ENCODE data around the gene LYPD5.
"Not testable (repeated sequence)": the region's sequence is repeated elsewhere in the genome, so short reads cannot be mapped to it uniquely, and the experiment has no call there.

The LYPD5 gene

GRCh38 chr19:43806848-43807247 lies 4.6 kb upstream of the LYPD5 start:
- DNase-seq (ENCODE audit: low read depth in 2 of 3, low spot score in 2 of 3), result no peak

GRCh38 chr19:43806401-43806800 lies 4.2 kb upstream of the LYPD5 start:
- DNase-seq (ENCODE audit: low read depth in 2 of 3, low spot score in 2 of 3), result not testable (repeated sequence)

DNA sequence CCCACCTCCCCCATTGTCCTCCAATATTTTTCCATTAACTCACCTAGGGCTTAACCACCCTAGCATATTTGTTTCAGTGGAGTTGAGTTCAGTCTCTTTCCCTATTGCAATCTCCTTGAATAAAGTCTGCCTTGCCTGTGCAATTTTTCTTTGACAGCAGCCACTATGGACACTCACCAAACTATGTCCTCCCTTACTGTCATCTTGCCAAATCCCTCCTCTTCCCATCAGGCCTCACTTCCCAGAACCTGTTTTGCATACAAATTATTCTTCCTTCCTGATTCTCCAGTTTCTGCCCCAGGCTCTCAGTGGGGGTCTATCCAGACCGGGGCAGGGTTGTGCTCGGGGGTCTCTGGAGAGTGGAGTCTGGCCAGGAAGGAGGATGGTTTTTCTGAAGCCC lies 2.2 kb upstream of the LYPD5 start:
- no peak for DNase-seq (ENCODE audit: low read depth in 2 of 3, low spot score in 2 of 3)

DNA sequence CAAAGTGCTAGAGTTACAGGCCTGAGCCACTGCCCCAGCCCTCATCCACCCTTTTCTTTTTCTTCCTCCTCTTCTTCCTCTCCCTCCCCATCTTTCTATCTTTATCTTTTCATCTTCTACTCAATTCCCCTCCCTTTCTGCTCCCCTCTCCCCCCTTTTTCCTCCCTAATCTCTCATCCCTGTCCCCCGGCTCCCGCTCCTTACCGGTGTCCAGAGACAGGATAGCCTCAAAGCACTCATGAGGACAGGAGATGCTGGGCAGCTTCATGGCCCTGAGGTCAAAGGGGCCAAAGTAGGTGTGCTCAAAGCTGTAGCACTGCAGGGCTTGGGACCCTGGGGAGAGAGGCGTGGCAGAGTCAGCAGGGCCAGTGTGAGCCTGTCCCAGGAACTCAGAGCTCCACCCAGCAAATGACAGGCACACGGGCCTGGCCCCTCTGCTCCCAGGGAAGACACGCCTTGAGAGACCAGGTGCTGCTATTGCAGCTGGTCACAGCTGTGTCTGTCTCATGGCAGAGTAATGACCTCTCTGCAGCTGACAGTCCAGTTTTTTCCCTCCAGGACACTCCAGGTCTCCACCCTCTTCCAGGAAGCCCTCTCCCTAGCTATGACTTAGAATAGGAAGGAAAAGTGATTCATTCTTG lies 2.6 kb downstream of the LYPD5 start:
- DNase-seq (ENCODE audit: low read depth in 2 of 3, low spot score in 2 of 3), result no peak

- DNase-seq (ENCODE audit: low read depth in 2 of 3, low spot score in 2 of 3), result peak in 1 of 3 experiments; percentile 46
Measured at GRCh38 chr19:43798546-43799409, 3.5 kb downstream of the LYPD5 start.

DNA sequence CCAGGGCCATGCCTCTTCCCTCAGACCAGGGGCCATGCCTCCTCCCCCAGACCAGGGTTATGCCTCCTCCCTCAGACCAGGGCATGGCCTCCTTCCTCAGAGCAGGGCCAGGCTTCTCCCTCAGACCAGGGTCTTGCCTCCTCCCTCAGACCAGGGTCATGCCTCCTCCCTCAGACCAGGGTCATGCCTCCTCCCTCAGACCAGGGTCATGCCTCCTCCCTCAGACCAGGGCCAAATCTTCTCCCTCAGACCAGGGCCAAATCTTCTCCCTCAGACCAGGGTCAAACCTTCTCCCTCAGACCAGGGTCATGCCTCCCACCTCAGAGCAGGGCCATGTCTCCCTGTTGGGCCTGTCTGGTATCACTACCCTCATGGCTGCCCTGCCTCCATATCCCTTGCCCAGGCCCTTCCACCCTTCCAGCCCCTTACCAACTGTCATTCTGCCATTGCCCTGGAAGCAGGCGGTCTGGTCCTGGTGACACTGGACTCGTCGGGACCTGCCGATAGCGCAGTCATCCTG lies 4.2 kb downstream of the LYPD5 start:
- no peak for DNase-seq (ENCODE audit: low read depth in 2 of 3, low spot score in 2 of 3)

DNA sequence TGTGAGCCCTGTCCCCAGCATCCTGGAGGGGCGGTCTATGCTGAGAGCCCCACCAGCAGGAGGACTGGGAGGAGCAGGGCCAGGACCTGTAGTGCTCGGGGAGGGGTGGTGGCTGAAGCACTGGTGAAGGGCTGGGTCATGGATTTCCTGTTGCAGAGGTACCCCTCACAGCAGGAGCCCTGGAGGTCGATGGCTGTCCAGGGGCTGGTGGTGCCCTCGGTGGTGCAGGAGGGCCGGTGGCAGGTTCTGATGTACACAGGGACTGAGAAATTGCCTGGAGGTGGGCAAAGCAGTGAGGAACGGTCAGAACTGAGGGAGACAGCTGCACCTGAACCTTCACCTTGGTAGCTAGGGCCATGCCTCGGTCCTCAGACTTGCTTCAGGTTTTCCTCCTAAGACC lies 4.7 kb downstream of the LYPD5 start:
- DNase-seq (ENCODE audit: low read depth in 2 of 3, low spot score in 2 of 3), result no peak

DNA sequence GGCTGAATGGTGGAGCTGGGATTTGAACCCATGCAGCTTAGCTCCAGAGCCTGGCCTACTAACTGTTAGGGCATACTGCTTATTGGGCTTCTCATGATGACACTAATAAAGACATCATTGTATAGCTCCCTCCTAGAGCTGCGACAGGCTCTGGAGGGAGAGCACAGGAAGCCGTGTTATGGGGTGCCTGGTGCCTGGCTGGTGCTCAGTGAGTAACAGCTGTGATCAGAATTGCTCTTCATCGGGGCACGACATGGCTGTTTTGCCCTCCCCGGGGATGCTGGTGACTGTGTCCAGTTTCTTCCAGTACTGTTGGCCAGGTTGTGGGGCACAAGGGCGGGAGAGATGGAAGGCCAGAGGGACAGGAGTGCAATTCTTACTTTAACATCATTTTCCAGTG lies 5.1 kb downstream of the LYPD5 start:
- DNase-seq (ENCODE audit: low read depth in 2 of 3, low spot score in 2 of 3), result no peak

- DNase-seq (ENCODE audit: low read depth in 2 of 3, low spot score in 2 of 3), result no peak
Measured at GRCh38 chr19:43790587-43790986, 11.7 kb downstream of the LYPD5 start.

- DNase-seq (ENCODE audit: low read depth in 2 of 3, low spot score in 2 of 3), result no peak
Measured at GRCh38 chr19:43789029-43789428, 13.2 kb downstream of the LYPD5 start.

DNA sequence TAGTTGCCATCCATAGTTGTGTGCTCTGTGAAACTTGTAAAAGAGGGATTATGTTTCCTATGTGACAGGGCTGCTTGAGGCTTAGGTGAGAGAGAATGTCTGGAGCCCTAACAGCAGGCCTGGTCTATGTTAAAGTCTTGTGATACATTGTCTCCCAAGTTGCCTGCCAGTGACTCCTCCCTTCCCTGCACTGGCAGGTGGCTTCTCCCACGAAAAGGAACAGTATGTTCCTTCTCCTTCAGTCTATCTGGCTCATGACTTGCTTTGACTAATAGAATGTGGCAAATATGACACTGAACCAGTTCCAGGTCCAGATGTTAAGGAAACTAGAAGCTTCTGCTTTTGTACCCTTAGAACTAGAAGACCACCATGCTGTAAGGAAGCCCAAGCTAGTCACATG lies 15.6 kb downstream of the LYPD5 start:
- DNase-seq (ENCODE audit: low read depth in 2 of 3, low spot score in 2 of 3), result no peak

DNA sequence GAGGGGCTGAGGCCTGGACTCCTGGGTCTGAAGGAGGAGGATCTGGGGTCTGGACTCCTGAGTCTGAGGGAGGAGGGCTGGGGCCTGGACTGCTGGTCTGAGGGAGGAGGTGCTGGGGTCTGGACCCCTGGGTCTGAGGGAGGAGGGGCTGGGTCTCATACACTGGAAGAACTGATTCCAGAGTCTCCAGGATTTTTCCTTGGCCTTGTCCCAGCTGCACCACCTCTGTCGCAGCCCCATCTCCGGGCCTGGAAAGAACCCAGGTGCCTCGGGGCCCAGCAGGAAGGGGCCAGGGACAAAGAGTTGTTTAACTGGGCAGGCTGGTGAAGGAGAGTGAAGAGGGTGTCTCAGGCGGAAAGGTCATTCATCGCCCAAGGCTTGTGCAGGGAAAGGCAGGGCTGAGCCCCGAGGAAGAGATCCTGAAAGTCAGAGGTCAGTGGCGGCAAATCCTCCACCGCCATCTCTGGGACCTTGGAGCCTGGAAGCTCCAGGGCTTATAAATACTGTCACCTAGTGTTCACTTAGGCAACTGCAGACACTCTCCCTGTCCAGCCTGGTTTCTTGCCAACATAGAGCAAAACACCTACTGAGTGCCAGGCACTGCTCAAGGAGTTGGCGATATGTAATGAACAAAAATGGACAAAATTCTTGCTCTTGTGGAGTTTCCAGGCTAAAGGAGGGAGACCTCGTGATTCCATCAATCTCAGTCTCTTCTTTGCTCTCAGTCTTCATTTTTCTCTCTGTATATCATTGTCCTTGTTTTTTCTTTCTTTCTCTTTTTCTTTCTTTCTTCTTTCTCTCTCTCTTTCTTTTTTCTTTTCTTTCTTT lies 17.1 kb downstream of the LYPD5 start:
- no peak for DNase-seq (ENCODE audit: low read depth in 2 of 3, low spot score in 2 of 3)

DNA sequence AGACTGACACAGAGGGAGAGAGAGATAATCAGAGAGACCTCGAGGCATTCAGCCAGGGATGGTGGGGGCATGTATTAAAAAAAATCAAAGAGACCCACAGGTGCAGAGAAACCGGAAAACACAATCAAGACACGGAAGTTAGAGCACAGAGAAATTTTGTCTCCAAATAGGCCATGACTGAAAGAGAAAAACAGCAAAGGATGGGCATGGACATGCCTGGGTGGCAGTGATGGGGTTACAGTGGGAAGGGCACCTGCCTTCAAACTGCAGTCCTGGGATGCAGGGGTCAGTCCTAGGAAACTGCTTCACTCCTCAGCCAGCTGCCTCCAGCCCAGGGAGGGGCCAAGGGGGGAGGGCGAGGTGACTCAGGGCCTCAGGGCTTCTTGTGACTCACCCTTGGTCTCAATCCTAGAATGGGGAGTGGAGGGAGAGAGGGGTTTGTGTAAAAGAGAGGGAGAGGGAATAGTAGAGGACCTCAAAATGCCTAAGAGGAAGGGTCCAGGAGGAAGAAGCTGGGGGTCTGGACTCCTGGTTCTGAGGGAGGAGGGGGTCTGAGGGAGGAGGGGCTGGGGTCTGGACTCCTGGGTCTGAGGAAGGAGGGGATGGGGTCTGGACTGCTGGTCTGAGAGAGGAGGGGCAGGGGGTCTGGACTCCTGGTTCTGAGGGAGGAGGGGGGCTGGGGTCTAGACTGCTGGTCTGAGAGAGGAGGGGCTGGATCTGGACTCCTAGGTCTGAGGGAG lies 17.8 kb downstream of the LYPD5 start:
- DNase-seq (ENCODE audit: low read depth in 2 of 3, low spot score in 2 of 3), result no peak

- no peak for DNase-seq (ENCODE audit: low read depth in 2 of 3, low spot score in 2 of 3)
Measured at GRCh38 chr19:43783636-43784035, 18.6 kb downstream of the LYPD5 start.

DNA sequence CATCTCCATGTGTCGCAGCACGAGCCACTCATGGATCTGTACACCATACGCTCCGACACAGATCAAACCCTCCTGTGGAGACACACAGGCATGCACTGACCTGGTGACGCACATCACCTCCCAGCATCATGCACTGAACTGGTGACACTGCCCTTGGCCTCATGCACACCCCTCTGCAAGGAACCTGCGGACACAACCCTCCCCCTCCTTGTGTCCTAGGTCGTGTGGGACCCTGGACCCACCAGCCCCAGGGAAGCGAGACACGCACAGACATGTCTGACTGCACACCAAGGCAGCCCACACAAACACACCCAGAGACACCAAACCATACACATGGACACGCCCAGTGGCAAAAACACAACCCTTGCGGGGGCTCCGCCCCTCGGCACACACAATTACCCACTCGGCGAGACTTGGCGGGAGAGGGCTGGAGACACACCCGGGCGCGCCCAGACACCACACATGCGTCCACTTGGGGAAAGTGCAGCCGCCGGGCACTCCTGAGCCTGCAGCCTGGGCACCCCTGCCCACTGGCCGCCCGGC lies 19.5 kb downstream of the LYPD5 start:
- DNase-seq (ENCODE audit: low read depth in 2 of 3, low spot score in 2 of 3), result no peak

DNA sequence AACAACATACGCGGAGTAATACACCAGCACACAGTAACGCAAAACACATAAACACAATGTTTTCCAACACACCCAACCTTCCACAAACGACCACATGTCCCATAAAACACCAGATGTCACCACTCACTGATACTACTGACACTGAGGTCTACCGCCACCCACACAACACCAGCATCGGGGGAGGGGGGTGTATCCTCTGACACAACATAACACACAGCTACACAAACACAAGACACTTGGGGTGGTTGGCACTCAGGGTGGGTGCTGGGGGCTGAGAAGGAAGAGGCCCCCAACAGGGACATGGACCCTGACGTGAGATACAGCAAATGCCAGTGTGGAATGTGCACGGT lies 20.0 kb downstream of the LYPD5 start:
- DNase-seq (ENCODE audit: low read depth in 2 of 3, low spot score in 2 of 3), result no peak

- DNase-seq (ENCODE audit: low read depth in 2 of 3, low spot score in 2 of 3), result no peak
Measured at GRCh38 chr19:43781630-43782310, 20.5 kb downstream of the LYPD5 start.

GRCh38 chr19:43780706-43781525 lies 21.3 kb downstream of the LYPD5 start, which contains the start of gene KCNN4:
Gene KCNN4 (minus strand): TSS chr19:43780973. CDS start chr19:43780861, 112 bp downstream.
- peak in 1 of 3 experiments; percentile 44 for DNase-seq (ENCODE audit: low read depth in 2 of 3, low spot score in 2 of 3)

- DNase-seq (ENCODE audit: low read depth in 2 of 3, low spot score in 2 of 3), result no peak
Measured at GRCh38 chr19:43779820-43780219, 22.4 kb downstream of the LYPD5 start.
